Muscle of arm (tissue), 12 donors: ENCODE data around the gene WASF1. TPM values are rescaled to one million over a fixed set of nuclear protein-coding genes. Genes with fewer than 3 reads are reported as not detected.
A peak's percentile ranks its signal among the peaks of the same experiment; 100 is the strongest.
"Not testable (repeated sequence)": the region's sequence is repeated elsewhere in the genome, so short reads cannot be mapped to it uniquely, and the experiment has no call there.

Source experiments
- DNase-seq: peaks from one replicate; pipeline ENCODE4 v3.0.0-alpha.2; 2013
- polyA plus RNA-seq, 12 donors: library from polyadenylated mRNA; unstranded; fragments of 120-200 nt; gene quantifications; one replicate each; pipeline ENCODE4 v1.2.1, GENCODE V29; 2013; ENCODE audit not compliant: insufficient read length in 12 of 12

The WASF1 gene
- polyA plus RNA-seq, 12 donors: 6.5 to 16.2 (median 11.7) TPM; not detected in 1

DNA sequence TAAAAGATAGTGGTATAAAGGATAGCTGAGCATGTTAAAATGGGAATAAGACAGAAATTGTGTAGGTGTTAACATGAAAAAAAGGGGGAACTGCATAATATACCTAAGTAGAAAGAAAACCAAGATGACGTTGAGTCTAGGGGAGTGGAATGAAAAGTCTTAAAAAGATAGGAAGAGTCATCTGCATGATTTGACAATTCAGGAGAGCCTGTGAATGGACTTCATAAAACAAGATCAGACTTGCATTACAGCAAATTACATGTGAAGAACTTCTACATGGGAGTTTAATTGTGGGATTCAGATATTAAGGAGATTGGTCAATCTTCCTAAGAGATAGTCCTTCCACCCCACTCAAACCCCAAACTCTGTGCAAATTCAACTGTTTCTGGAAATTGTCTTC, 85.5 kb downstream of the WASF1 start:
- DNase-seq: no peak

DNA sequence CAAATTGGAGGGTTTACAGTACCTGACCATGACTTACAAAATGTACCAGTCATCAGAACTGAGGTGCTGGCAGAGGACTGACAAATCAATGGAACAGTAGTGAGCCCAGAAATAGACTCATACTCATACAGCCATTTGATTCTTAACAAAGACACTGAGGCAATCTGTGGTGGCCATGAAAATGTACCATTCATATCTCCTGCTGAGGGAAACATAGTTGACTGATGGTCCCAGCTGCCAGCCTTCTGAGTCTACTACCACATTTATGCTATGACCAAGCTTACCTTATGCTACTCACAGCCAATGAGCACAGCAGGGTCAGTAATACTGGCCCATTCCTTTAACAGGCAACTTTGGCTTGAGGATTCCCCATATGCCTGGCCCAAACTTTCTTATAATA, 88.6 kb downstream of the WASF1 start:
- no peak for DNase-seq

DNA sequence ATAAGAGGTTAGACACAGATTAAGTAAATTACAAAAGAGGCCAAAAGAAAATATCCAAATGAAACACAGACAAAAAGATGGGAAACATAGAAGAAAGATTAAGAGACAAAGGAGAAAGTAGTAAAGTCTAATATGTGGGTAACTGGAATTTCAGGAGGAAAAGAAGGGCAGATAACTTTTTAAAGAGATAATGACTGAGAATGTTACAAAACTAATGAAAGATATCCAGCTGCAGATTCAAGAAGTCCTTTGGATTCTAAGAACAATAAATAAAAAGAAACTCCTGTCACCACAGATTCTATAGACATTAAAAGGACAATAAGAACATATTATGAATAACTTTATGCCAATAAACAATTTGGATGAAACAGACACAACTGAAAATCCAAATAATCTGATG, 90.1 kb downstream of the WASF1 start:
- no peak for DNase-seq

DNA sequence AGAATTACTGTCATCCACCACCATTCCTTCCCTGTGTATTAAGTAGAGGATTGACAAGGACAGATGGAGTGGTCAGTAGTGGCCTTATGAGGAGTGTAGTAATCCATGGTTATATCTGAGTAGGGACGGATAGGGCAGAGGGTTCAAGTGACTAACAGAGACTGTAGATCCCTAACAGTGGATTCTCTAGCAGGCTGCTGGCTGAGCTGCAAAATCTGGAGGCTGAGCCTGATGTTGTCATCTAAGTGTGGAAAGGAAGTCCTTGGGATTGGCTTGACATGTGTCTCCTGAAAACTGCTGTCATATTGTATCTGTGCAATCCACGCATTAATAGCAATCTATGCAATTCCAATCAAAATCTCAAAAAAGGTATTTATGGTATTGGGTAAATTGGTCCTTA, 94.2 kb downstream of the WASF1 start:
- DNase-seq: no peak

DNA sequence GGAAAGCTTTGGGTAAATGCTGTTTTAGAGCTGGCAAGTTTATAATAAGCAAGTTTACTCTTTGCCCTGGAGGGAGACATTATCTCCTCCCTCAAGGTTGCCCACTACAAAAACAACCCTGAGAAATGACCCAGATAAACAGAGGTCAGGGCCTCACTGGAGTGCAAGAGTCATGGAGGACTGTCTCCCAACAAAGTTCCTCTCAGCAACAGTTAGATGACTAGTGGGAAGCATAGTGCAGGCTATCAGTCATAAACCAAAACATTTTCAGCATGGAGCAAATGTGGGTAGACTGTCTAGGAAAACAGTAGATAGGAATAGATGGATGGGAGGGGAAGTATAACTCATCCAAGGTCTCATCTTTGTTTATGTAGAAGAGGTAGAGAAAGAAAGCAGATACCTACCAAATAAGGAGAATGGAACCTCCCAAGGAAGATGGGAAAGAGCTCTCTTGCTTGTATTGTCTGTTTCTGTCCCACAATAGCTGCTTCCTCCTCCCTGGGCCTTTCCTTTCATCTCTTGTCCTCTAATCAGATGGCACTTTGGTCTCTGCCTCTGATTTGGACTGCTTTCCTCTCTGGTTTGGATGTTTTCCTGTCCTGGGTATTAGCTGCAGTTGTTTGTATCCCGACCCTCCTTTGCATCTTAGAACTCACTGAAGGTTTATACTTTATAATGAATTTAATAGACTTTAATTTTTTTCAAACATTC, 95.4 kb downstream of the WASF1 start:
- no peak for DNase-seq

DNA sequence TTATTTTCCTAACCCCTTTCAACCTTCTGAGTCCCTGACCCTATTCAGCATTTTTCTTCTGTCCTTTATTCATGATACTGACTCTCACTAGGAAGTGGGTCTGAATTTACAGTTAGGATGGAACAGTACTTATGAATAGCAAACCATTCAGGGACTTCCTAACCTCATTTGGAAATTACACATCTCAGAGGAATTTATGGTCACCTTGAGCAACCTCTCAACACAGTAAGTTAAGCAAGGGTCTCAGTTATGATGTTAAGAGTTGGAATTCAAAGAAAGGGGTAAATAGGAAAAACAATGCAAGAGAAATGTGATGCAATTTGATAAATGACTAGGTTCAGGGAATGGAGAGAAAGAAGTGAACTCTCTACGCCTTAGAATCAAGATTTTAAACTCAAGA, 104.1 kb downstream of the WASF1 start:
- DNase-seq: no peak

DNA sequence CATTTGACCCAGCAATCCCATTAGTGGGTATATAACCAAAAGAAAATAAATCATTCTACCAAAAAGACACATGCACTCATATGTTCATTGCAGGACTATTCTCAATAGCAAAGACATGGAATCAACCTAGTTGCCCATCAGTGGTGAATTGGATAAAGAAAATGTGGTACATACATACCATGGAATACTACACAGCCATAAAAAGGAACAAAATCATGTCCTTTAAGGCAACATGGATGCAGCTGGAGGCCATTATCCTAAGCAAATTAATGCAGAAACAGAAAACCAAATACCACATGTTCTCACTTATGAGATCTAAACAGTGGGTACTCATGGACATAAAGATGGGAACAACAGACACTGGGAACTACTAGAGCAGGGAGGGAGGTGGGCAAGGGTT, 106.0 kb downstream of the WASF1 start:
- not testable (repeated sequence) for DNase-seq

DNA sequence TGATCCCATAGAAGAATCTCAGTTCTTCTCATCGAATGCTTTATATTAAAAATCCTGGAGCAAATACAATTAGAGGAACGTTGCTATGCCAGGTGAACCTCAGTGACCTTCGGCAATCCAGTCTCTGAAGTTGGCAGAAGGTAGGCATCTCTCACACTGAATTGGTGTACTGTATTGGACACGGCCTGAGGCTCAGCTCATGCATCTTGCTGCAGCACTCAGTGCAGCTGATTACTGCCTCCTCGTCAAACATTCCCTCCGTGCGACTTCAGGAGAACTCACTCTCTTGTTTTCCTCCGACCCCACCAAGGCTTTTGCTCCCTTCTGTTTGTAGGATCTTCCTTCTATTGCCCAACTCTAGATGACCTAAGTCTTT, 110.9 kb downstream of the WASF1 start:
- no peak for DNase-seq

DNA sequence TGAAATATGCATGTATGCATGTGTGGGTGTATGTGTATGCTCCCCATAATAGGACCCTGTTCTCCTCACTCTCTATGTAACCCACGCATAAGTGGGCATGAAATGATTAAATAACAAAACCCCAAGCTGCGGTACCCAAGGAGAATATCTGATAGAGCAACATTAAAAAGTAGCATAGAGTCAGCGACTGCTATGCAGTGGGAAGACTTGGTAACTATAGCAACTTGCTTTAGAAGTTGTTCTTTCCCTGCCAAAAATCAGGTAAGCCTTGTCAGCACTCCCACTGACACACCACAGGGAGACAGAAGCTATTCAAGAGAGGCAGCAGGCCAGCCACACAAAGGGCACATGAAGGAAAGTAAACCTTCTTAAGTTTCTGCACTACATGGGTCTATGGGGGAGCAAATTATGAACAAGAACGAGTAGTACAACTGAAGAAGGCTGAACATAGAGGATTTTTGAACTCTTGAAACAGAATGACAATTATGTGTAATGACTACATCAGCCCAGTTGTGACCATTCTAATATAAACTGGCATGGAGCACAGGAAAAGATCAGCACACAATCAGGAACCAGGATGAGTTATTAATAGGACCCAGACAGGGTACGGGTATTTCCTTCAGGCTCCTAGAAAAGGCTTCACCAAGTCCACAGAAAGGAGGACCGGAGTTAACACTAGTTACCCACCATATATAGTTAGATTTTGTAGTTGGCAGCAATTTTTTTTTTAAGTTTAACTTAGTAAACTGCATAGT, 111.5 kb downstream of the WASF1 start:
- peak; percentile 23 for DNase-seq

DNA sequence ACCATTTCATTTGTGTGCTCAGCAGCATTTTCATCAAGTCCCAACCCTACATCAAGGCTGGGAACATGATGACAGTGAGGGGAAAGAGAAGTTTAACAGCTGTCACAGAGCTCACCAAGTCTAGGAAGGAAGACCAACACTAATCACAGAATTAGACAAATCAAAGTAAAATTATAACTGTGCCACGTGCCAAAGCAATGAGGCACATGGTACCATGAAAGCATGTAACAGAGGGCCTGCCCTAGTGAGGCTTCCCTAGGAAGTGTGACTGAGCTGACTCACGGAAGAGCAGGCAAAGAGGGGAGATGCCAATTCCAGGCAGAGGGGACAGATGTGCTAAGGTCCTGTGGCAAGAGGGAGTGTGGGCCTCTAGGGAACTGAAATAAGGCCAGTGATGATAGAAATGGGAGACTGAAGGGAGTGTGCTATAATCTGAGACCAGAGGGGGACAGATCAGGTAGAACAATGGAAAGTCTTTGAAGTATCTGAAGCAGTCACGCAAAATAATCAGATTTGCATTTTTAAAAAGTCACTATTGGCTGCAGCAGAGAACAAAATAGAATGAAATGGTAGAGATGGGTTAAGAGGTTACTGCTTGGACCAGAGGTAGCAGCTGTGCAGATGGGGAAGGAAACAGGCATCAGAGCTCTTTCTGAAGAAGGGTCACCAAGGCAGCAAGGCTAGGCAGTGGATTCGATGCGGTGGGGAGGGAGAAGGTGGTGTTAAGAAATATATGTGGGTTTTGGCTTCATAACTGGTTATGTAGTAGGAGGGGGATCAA, 114.5 kb downstream of the WASF1 start:
- DNase-seq: no peak

DNA sequence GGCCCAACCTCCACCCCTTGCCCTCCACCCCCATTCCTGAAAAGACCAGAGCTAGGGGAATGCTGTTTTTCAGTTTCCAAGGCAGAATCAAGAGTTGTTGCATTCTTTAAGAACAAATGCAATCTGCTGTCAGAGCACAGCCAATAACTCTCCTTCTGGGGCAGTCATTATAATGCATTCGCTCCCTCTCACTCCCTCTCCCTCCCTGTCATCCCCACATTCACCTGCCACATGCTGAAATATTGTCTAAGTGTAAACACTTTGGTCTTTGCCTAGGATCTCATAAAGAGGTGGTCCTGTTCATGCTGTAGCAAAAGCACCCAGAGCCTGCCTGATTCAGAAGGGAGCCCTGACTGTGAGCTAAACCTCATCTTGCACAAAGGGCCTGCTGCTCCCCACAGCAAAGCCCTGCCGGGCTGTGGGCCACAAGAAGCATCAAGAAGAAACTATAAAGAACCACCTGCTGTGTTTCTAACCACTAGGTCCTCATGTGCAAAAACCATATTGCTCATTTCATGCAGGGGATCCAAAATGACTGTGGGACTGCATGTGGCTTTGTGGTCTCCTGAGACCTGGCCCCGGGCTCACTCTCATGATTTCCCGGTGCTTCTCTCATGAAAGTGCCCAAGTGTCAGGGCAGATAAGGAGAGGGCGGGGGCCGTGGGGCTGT, 115.7 kb downstream of the WASF1 start:
- no peak for DNase-seq

DNA sequence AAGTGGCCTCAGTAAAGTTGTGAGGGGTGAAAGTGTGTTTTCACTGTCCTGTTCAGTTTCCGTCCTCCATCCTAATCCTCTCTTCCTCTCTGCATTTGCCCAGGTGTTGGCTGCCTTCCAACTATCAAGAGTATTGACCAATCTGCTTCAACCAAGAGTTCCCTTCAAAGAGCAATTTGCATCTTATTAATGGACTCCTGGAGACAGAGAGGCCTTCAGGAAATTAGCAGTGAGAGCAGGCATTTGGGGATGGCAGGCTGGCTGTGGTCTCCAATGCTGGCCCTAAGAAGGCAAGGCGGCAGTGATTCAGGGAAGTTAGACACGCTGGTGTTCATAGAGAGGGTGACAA, 124.1 kb downstream of the WASF1 start:
- DNase-seq: no peak

DNA sequence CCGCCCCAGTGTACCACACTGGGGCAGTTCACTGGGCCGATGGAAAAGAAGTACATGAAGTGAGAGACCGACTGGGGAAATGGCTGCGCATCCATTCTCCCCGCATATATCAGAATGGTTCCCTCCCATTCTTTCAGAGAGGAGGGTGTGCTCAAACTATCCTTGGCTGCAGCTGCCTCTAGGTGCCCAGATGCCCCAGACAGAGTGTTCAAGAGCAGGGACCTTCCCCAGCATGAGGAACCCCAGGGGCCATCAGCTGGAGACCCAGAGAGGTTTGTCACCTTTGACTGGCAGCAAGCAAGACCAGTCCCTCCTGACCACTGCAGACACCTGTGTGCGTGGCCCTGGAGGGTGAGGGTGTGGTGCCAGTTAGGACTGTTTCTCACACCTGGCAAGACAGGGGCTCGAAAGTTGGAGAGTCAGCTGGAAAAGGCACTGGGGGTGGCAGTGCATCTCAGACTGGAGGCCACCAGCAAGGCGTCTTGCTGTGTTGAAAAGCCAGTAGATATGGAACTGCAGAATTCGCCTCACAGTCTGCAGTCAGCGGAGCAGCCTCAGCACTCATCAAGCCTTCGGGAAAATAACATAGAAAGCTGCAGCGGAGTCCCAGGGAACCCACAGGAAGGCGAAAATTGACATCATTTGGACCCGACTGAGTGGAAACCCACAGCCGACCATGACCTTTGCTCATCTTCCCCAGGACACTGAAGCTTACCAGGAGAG, 124.6 kb downstream of the WASF1 start:
- no peak for DNase-seq

DNA sequence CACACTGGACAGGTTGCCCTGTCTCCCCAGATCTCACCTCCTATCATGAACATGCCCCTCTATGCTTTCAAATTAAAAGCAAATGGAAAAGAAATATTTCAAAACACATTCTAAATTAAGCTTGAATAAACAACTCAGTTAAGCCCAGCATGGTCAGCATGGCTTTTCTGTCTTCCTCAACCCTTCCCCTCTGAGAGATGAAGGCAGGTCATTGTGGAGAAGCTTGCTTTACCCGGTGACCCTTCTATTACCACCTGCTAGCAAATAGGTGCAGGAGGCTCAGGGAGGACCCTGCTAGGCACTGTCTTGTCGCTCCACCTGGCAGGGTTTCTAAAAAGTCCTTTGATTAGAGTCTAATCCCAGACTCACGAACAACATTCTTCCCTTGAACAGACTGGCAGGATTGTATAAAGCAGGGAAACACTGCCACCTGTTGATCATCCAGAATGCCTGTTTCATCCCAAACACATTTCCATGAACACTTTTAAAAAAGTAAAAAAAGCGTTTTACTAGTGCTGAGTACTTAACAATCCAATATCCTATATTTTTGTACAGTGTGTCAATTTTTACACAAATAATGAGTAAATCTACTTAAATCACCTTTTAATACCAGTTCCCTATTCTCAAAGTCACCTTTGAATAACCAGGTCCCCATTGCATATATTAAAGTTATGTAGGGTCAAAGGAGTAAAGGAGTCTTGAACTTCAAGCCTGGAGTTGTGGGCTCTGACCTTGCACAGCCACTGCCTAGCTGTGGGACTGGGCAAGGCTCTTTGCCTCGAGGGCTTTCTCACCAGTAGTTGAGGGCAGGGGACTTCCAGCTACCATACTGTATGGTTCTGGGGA, 125.9 kb downstream of the WASF1 start:
- peak; percentile 41 for DNase-seq

DNA sequence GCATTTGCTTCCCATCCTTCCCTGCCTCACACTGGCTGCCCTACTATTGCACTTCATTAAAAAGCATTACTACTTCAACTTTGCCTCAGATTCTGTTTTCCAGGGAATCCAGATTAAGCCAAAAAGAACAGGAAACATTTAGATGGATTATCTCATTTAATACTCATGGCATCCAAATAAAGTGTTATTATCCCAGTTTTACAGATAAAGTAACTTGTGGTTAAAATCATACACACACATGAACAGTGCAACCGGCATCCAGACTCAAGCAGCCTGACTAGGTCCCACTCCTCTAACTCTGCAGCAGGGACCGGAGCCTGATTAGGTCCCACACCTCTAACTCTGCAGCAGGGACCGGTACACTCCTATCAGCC, 129.0 kb downstream of the WASF1 start:
- DNase-seq: no peak

Other genes starting within 250 kb of the WASF1 start
- gene GPR6, start 201.4 kb downstream of the WASF1 start, polyA plus RNA-seq: not detected
- 10 to 100 TPM in 11 of 12 donors, not detected in 1; 14.3 to 48.7 (median 17.5) TPM for gene CDC40, start 757 bp upstream of the WASF1 start, polyA plus RNA-seq
- gene METTL24, start 178.7 kb upstream of the WASF1 start, polyA plus RNA-seq: under 1 TPM in 10 of 12 donors, not detected in 2; 0.50 to 0.99 (median 0.71) TPM
- gene DDO, start 235.9 kb upstream of the WASF1 start, polyA plus RNA-seq: 1 to 10 TPM in 4 of 12 donors, under 1 TPM in 5, not detected in 3; 0.08 to 1.5 (median 0.78) TPM